GM21619 (cell line): ENCODE data around the gene EFNA4.

Experiments used
- ATAC-seq: cut with Tn5 transposase; IDR thresholded peaks from one replicate; pipeline ENCODE4 v1.9.1; 2021; ENCODE audit not compliant: unreplicated experiment

The EFNA4 gene

DNA sequence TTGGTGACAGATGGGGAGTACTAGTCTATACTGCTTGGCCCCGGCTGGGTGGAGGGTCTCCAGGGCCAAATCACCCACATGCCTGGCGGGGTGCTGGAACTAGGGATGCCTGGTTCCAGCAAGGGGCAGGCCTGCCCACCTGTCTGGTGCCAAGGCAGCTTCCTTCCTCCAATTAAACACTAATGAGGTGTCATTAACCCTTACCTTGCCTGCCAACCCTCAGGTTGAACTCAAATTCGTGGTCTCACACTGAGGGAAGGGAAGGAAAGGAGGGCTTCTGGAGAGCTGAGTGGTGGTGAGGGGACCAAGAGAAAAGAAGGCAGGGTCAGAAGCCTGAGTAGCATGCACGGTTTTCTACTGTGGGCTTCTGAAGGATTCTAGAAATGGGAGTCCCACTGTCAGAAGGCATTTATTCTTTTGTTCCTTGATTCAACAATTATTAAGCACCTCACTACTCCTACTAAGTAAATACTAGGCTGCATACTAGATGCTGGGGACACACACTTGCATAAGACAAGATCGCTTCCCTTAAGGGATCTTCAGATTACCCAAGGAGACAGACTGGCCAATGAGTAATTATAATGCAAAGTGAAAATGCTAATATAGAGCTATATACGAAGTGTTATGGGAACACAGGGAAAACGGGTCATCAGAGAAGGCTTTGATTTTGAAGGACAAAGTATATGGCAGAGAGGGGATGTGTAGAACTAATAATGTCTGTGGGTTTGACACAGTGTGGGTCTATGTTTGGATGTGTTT is 9.2 kb downstream of the EFNA4 start:
- no peak for ATAC-seq

DNA sequence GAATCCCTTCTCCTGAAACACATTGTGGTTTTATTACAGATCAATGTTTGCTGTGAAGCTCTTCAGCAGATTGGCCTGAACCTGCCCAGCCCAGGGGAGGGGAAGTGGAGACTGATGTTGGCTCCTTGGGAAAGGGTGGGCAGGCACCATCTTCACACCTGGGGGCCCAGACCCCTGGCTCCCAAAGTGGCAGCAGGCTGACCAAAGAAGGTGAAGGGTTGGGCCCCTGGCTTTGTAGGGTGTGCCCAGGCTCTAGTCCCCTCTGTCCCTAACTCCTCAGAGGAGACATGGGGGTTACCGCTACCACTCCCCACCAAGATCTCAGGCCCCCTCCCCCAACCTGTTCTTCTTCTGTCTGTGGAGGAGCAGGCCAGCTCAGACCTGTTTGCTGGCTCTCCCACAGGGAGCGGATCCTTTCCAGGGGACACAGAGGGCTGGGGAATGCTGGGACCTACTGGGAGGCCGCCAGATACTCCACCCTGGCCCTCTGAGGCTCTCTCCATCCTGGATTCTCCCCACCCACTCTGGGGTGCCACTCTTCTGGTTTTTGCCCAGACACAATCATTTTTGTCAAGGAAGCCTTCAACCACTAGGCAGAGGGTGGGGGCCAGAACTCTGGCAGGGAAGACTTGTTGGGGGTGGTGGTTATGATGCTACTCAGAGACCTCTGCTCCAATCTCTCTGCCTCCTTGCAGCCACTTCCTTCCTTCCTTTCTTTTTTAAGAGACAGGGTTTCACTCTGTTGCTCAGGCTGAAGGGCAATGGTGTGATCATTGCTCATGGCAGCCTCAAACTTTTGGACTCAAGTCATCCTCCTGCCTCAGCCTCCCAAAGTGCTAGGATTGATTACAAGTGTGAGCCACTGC is 10.1 kb downstream of the EFNA4 start:
- ATAC-seq, result no peak

- no peak for ATAC-seq
Observed at GRCh38 chr1:155075535-155075934, 12.0 kb downstream of the EFNA4 start.

- ATAC-seq, result no peak
Observed at GRCh38 chr1:155076371-155076770, 12.8 kb downstream of the EFNA4 start.

GRCh38 chr1:155077346-155077745 is 13.8 kb downstream of the EFNA4 start:
- no peak for ATAC-seq

DNA sequence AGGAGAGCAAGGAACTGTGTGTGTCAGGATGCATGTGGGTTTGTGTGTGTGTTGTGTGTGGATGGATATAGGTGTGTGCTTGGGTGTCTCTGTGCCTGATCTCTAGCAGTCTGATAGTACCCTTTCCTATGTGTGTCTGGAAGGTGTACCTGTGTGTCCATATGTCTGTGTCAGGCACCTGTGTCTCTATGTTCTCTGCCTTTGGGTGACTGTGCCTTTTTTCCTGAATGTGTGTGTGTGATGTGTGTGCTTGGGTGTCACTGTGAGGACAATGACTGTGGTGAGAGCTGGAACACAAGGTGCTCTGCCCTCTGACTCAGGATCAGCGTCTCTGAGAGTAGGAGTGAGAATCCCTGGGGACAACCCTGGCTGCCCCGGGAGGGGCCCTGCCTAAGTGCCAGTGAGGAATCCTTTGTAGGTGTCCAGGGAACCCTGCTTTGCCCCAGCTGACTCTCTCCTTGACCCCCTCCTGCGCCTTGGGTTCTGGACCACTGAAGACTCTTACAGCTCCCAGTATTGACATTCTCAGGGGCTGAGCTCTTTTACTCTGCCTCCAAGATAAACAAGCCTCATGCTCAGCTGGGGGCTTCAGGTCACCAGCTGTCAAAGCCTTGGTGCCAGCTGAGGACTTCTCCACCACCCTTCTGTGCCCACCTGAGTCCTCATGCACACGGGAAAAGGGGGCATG is 14.4 kb downstream of the EFNA4 start:
- no peak for ATAC-seq

GRCh38 chr1:155078469-155079209 is 15.1 kb downstream of the EFNA4 start, which contains the start of gene EFNA3:
Gene EFNA3, plus strand, starts transcription at chr1:155078837. Its CDS starts 105 bp downstream, at chr1:155078942.
- no peak for ATAC-seq

GRCh38 chr1:155079210-155079486 is 15.6 kb downstream of the EFNA4 start:
- no peak for ATAC-seq

DNA sequence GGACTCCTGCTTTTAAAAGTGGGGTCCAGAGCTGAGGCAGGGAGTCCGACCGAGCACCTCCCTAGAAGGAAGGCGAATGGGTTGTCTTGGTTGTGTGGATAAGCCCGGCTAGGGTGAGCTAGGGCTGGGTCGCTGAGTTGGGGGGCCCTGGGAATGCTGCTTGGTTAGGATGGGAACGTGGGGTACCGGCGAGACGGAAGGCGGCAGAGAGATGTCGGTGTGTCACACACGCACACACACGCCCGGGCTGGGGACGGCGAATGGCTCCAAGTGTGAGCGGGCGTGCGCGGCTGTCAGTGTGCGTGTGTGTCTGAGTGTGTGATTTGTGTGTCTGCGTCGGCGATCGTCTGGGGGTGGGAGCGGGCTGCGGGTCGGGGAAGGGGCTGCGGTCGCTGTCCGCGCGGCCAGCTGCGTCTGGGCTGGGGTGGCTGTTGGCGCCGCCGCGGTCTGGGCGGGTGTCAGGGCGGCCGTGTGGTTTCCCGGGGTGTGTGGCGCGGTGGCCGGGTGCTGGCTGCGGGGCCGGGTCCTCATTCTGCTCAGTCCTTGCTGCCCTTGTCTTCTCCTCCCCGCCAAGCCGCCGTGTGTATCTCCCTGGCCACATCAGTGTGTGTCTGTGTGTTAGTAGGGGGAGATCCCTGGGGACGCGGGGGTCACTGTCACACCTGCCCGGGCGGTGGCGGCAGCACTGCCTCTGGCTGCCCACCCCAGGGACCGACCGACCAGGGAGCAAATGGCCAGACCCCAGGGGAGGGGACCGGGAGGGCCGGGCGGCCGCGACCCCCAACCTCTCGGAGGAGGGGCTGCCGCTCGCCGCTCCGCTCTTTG is 16.2 kb downstream of the EFNA4 start:
- ATAC-seq, result no peak

- ATAC-seq, result no peak
Observed at GRCh38 chr1:155080312-155081228, 17.0 kb downstream of the EFNA4 start.

DNA sequence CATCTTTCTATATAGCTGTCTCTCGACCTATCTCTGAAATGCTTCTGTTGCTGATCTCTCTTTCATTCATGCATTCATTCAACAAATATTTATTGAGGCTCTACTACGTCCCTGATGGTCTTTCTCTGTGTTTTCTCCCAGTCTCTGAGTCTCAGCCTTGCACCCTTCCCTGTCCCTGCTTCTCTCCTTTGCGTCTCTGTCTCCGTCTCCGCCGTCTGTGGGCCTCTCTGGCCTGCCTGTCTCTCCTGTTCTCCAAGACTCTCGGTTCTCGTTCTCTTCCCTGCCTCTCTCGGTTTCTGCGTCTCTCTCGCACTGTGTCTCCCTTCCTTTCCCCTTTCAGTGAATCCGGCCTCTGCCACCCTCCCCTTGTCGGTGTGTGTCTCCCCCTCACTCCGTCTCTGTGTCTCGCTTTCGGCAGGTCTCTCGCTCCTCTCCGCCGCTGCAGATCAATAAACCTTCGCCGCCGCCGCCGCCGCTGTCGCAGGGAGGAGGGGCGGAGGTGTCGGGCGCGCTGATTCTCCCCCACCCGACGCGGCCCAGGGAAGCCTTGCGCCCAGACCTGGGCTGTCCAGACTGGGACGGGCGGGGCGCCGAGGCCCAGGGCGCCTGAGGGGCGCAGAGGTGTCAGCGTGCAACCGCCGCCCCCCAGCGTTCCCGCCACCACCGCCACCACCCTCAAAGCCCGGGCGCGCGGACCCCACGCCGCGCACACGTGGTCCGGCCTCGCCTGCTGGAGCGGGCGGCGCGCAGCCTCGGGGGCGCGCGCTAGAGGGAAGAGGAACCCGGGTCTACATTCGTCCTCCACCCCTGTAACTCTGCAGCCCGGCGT is 18.1 kb downstream of the EFNA4 start:
- ATAC-seq, result no peak

GRCh38 chr1:155082301-155083051 is 18.9 kb downstream of the EFNA4 start:
- ATAC-seq, result no peak

- ATAC-seq, result no peak
Observed at GRCh38 chr1:155083052-155083541, 19.6 kb downstream of the EFNA4 start.

GRCh38 chr1:155083865-155084721 is 20.6 kb downstream of the EFNA4 start:
- no peak for ATAC-seq

- peak; percentile 67 for ATAC-seq
Observed at GRCh38 chr1:155084722-155085503, 21.4 kb downstream of the EFNA4 start.
